Left cardiac atrium (tissue), 4 donors: ENCODE data around the gene LTBP1. TPM values are rescaled to one million over a fixed set of nuclear protein-coding genes. Genes with fewer than 3 reads are reported as not detected.

Source experiments
- ATAC-seq, 2 donors: fragments of 200-7000 bp; cut with Tn5 transposase; one replicate each; pipeline ENCODE4 v1.9.1; 2020; ENCODE audit warnings: mild to moderate bottlenecking in 2 of 2, moderate library complexity in 2 of 2
- DNase-seq: peaks from one replicate; pipeline ENCODE4 v3.0.0-alpha.2; 2020
- intact Hi-C, 2 donors: fragments of 100-400 bp; cut with DNase I; formaldehyde crosslinking; loops; one replicate each; pipeline versions ENCODE4 v1.14.1 to v1.15.1; 2022 to 2023
- total RNA-seq, 2 donors: library from RNA; stranded (reverse); fragmentation: NEBNext Ultra II Directional; extraction: Animal tissue kit (Norgen Biotek cat#: 25700); gene quantifications; one replicate each; pipeline ENCODE4 v1.2.1, GENCODE V29; 2021
- donor health status: DM: no; HTN: yes; CAD: no.
- donor health status: DM: no; HTN: yes; CAD: no; lungs with severe emphysema.
- donor health status: DM: yes; HTN: yes; CAD: no.
- donor health status: Dilated cardiomyopathy.

LTBP1 gene
- total RNA-seq, 2 donors from 2014 or later = 121 to 160 TPM

- intact Hi-C loops = loop anchor here in 1 of 2 donors (10.0 kb wide), 1 partner anchor 248 kb away; no protein-coding TSS in a partner anchor
- no peak for ATAC-seq
These were observed 75.7 kb downstream of the LTBP1 start for GRCh38 chr2:33022395-33022985.

DNA sequence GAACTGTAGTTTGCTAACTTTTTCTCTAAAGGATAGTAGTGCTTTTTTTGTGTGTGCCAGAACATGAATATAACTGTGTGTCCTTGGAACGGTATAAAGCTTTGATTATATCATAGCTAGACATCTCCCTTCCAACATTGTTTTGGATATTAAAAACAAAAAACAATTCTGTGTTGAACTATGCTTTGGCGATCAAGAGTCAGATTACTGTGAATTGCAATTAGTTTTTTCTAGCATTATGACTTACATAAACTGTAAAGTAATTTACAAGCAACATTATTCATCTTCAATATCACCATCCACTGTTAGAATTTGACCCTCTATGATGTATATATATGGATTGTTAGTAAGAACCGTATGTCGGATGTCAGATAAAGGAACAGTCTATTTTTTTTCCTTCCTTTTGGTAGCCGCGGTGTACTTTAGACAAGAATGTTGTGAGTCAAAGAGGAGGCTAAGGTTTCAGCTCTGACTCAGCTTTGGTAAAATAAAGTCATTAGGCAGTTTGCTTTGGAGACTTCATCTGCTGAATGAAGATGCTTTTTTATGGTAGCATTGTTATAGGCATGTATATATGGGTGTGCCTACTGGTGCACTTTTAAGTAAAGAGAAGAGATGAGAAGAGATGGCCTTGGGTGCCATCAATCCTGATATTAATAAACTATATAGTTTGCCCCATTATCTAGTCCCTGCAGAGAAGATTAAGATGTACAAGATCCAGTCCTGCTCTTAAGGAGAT lies 76.4 kb downstream of the LTBP1 start:
- ATAC-seq (peak; percentile 18 to 62), DNase-seq (no peak)
- intact Hi-C loops = loop anchor here in 1 of 2 donors (10.0 kb wide), 1 partner anchor 248 kb away; no protein-coding TSS in a partner anchor

More at GRCh38 chr2:33022395-33022985, 75.7 kb downstream of the LTBP1 start:
- no peak for DNase-seq

DNA sequence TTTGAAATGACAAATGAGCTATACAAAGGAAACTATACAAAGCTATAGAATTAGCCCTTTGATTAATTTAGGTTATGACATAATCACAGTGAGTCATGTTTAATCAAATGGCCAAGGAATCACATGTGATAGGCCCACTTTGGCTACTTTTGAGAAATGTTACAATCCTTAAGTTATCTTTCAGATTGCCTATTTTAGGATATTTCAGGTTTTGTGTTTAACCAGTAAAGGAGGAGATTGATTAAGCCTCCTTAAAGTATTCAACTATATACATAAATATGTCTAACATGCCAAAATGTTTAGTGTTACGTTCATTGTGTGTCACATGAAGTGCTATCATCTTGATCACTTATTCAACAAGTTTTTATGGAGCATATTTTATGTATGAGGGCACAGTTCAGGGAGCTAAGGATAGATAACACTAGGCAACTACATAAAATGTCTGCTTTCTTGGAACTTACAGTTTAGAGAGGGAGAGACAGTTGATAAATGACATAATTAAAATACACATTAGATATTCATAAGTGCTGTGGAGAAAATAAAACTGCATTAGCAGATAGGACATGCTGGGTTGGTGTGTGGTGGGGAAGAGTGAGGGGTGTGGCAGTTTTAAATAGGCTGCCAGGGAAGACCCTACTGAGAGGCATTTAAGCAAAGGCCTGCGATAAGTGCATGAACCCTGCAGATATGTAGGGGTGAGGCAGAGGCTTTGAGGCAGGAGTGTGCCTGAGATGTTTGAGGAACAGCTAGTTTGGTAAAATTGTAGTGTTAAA lies 77.2 kb downstream of the LTBP1 start:
- no peak for DNase-seq
- intact Hi-C loops = loop anchor here in 1 of 2 donors (10.0 kb wide), 1 partner anchor 249 kb away; no protein-coding TSS in a partner anchor

GRCh38 chr2:33024758-33025157 lies 78.0 kb downstream of the LTBP1 start:
- no peak for DNase-seq
- no peak for ATAC-seq
- intact Hi-C loops = loop anchor here in 1 of 2 donors (10.0 kb wide), 1 partner anchor 250 kb away; no protein-coding TSS in a partner anchor

More for the DNA sequence above, 77.2 kb downstream of the LTBP1 start:
- ATAC-seq = no peak

- ATAC-seq (no peak), DNase-seq (no peak)
- intact Hi-C loops = loop anchor here in 1 of 2 donors (10.0 kb wide), 1 partner anchor 255 kb away; no protein-coding TSS in a partner anchor
These were observed 82.7 kb downstream of the LTBP1 start for GRCh38 chr2:33029459-33029858.

DNA sequence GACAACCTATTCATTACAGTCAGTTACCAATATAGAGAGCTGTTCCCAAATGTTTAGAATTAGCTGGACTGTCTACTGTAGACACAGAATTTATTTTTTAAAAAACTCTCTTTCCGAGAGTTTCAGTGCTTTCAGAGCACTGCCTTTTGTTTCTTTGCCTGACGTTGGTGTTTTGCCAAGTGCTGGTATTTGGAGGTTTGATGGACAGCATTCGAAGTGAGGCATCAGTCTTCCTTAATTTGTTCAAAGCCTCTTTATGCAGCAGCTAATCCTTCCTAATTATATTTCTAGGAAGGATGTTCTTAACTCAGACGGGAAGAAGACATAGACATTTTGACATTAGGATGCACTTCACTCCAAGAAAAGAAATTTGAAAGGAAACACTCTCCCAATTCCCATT lies 83.2 kb downstream of the LTBP1 start:
- no peak for DNase-seq
- ATAC-seq = no peak
- intact Hi-C loops = loop anchor here (5.0 to 10.0 kb wide), 5 partner anchors 78 to 555 kb away; no protein-coding TSS in a partner anchor

GRCh38 chr2:33030326-33030725 lies 83.6 kb downstream of the LTBP1 start:
- no peak for ATAC-seq
- DNase-seq = no peak
- intact Hi-C loops = loop anchor here in 1 of 2 donors (5.0 to 10.0 kb wide), 4 partner anchors 78 to 554 kb away; no protein-coding TSS in a partner anchor

DNA sequence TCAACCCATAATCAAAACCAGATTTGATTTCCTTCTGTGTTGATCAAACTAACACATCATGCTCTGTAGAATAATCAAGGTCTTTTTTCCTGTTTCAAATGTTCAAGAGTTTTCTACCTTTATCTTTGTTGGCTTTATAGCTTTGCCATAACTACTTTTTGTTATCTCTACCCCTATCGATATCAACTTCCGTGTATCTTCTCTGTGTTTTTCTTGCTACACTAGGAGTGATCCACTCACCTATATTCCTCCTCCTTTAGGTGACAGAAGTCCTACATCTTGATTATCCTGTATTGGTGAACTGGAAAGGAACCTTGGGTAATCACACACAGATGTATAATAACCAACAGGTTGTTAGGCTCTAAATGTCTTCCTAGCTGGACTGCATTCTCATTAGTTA lies 85.5 kb downstream of the LTBP1 start:
- ATAC-seq (no peak), DNase-seq (no peak)
- intact Hi-C loops = loop anchor here in 1 of 2 donors (5.0 to 10.0 kb wide), 4 partner anchors 80 to 553 kb away; no protein-coding TSS in a partner anchor

DNA sequence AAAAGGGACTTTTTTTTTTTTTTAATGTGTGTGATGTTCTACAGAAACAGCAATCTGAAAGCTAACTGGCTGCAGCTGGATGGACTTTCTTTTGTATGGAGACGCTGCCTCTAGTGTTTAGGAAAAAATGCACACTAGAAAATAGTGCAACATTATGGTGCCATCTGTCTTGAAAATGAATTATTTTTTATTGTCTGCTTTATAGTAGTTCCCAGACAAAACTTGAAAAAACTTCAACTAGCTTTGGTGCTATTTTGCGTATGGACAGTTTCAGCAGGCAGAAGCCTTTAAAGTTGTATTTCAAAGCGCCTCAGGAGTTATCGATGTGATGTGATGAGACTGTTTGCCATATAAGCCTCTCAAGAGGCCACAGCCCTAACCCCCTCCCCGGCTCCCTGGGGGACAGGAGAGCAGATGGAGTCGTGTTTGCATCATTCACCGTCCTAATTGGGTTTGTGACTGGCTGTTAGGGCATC lies 86.9 kb downstream of the LTBP1 start:
- ATAC-seq (peak; percentile 59 to 67), DNase-seq (no peak)
- intact Hi-C loops = loop anchor here in 1 of 2 donors (2.0 to 10.0 kb wide), 5 partner anchors 81 to 551 kb away; no protein-coding TSS in a partner anchor

GRCh38 chr2:33034784-33035183 lies 88.0 kb downstream of the LTBP1 start:
- ATAC-seq (peak; percentile 64 to 71), DNase-seq (no peak)
- intact Hi-C loops = loop anchor here in 1 of 2 donors (2.0 to 10.0 kb wide), 5 partner anchors 82 to 550 kb away; no protein-coding TSS in a partner anchor

DNA sequence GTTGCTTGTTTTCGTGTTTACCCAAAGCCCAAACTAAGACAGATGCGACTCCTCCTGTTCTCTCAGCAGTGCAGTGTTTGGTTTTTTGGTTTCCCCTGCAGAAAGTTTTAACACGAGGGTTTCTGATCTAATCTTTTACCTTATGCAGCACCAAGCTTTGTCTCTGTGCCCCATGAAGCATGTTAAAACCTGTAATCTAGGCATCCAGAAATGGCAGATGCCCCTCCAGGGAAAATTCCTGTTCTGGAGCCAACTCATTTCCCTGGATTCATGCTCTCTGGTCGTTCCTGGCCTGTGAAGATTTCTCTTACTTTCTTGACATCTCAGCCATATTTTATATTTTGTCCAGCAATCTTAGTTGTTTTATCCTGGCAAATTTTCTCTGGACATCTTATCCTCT lies 91.5 kb downstream of the LTBP1 start:
- DNase-seq (no peak), ATAC-seq (no peak)
- intact Hi-C loops = loop anchor here in 1 of 2 donors (10.0 kb wide), 3 partner anchors 407 to 547 kb away; no protein-coding TSS in a partner anchor

- ATAC-seq (no peak), DNase-seq (no peak)
- intact Hi-C loops = loop anchor here in 1 of 2 donors (10.0 kb wide), 3 partner anchors 406 to 546 kb away; no protein-coding TSS in a partner anchor
These were observed 92.0 kb downstream of the LTBP1 start for GRCh38 chr2:33038799-33039198.

- intact Hi-C loops = no loop called here
- no peak for ATAC-seq
- no peak for DNase-seq
These were observed 93.8 kb downstream of the LTBP1 start for GRCh38 chr2:33040541-33040940.

DNA sequence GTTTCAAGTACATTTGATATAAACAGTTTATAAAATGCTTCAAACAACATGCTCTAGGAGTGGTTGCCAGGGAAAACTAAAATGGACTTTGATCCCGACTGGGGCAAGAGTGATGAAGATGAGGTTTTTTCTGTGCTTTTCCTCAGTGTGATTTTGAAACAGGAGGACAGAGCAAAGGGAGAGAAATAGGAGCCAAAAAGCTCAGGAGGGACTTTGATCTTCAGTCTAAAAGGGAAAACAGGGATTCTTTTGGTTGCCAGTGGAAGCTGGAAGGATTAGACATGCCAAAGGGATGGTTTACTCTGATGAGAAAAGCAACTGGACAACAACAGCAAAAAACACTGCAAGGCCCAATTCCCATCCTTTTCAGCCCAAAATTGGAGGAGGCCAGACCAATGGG lies 95.5 kb downstream of the LTBP1 start:
- intact Hi-C loops = no loop called here
- ATAC-seq (no peak), DNase-seq (no peak)

DNA sequence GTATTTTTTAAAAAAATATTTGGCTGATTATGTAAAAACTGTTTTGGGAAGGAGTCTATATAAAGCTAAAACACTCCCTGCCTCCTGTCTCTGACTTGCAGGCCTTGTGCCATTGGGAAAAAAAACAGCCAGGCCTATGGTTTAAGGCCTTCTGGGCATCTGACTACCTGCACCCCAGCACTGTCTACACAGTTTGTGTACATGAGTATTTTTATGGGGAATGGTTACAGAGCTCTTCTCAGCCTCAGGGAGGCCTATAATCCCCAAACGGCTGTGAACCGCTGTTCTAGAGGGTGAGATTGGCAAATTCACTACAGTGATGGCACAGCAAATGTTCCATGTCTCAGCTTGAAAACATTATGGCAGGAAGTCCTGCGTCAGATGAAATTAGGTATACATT lies 96.1 kb downstream of the LTBP1 start:
- DNase-seq (no peak), ATAC-seq (no peak)
- intact Hi-C loops = no loop called here

GRCh38 chr2:33047939-33048338 lies 101.2 kb downstream of the LTBP1 start:
- intact Hi-C loops = no loop called here
- ATAC-seq = no peak
- no peak for DNase-seq

DNA sequence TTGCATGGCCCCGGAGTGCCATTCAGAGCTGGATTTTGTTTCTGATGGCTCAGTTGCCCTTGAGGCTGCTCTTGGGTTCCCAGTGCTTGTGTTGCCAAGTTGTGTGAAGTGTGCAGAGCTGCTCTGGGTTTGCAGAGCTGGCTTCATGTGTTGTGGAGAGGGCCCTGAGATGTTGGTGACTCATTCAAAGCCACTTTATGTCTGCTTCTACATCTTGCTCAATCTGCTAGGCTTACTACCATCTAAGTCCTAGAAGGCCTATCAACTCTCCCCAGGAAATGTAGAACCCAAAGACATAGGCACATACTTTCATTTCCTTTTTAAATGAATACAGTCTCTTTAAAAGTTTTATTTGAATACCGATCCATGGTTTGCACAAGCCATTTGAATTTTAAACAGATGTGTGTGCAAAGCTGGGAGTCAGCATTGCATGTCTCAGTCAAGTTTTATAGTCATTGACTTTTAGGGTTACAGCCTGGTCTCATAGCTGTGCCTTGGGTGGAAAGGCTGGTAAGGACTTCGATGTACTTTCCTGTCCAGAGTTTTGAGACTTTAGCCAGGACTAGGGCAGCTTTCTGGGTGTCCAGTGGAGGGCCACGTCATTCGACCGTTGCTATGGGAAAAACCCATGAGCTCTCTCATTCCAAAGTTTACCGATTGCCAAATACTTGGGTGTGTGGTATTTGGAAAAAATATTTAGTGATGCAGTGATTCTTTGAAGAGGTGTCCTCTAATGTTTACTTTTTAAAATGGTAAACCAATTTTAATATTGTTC lies 105.0 kb downstream of the LTBP1 start:
- ATAC-seq (peak; percentile 53 to 77), DNase-seq (peak; percentile 50)
- intact Hi-C loops = no loop called here

GRCh38 chr2:33052361-33052735 lies 105.6 kb downstream of the LTBP1 start:
- no peak for ATAC-seq
- no peak for DNase-seq
- intact Hi-C loops = no loop called here
